Ishikawa (cell line): ENCODE data around the gene TSFM.

ENCODE experiments used
- CEBPB ChIP-seq: IDR thresholded peaks from 2 replicates; pipeline ENCODE4 v1.6.1; 2012
- CREB1 ChIP-seq: IDR thresholded peaks from 2 replicates; pipeline ENCODE4 v1.6.1; 2012; ENCODE audit warnings: low read depth
- EGR1 ChIP-seq: IDR thresholded peaks from 2 replicates; pipeline ENCODE4 v1.6.1; 2012
- EP300 ChIP-seq: IDR thresholded peaks from 2 replicates; pipeline ENCODE4 v1.6.1; 2012; ENCODE audit warnings: borderline replicate concordance
- FOXM1 ChIP-seq: IDR thresholded peaks from 2 replicates; pipeline ENCODE4 v1.6.1; 2012; ENCODE audit warnings: low read depth, borderline replicate concordance
- NFIC ChIP-seq: IDR thresholded peaks from 2 replicates; pipeline ENCODE4 v1.6.1; 2012
- RAD21 ChIP-seq: IDR thresholded peaks from 2 replicates; pipeline ENCODE4 v1.6.1; 2012; ENCODE audit warnings: low read depth
- TAF1 ChIP-seq: IDR thresholded peaks from 2 replicates; pipeline ENCODE4 v1.6.1; 2012; ENCODE audit warnings: low read depth, mild to moderate bottlenecking
- TCF12 ChIP-seq: IDR thresholded peaks from 2 replicates; pipeline ENCODE4 v1.6.1; 2012; ENCODE audit warnings: low read depth
- TEAD4 ChIP-seq: IDR thresholded peaks from 2 replicates; pipeline ENCODE4 v1.6.1; 2012
- YY1 ChIP-seq: IDR thresholded peaks from 2 replicates; pipeline ENCODE4 v1.6.1; 2012; ENCODE audit warnings: low read depth
- ZBTB7A ChIP-seq: IDR thresholded peaks from 2 replicates; pipeline ENCODE4 v1.6.1; 2012; ENCODE audit warnings: low read depth
- TF ChIP-seq, protein P1 (sequence below): IDR thresholded peaks from 2 replicates; pipeline ENCODE4 v1.6.1; 2012
- TF ChIP-seq, protein P2 (sequence below): IDR thresholded peaks from 2 replicates; pipeline ENCODE4 v1.6.1; 2012; ENCODE audit warnings: low read depth, mild to moderate bottlenecking
- TF ChIP-seq, protein P3 (sequence below): IDR thresholded peaks from 2 replicates; pipeline ENCODE4 v1.6.1; 2012

TSFM gene

DNA sequence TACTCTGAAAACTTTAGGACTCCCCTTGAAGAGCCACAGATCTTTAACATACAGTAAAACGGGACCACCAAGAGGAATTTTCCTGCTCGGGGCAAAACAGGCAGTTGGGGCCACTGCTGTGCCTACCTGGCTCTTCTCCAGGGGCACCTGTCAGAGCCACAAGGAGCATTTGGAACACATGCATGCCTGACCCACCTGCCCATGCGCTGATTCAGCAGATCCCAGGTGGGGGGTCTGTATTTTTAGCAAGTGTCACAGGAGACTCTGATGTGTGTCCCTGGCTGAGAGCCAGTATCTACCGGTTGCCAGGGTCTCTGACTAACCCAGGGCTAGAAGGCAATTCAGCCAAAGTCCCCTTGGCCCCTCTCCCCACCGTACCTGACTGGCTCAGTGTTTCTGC lies 57.4 kb downstream of the TSFM start:
- TF ChIP-seq CEBPB, result no peak
- TF ChIP-seq NFIC, result 0 out of 2 replicates have a peak, but pooled peaks have one; percentile 12

DNA sequence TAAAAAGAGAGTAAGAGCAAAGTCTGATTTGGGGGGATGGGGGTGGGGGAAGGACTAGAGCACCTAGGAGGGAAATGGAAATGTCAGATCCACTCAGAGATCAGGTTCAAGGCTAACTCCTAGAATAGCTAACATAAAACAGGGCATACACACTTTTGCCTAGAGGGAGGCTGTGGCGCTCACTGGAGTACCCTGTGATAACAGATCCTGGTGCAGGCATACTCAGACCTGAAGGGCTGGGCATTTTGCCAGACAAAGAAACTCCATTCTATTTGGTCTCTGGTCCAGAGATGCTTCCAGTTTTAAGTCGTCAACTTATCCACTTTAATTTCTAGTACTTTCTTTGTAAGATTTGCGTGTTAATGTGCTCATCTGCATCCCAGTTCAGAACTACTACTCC lies 58.1 kb downstream of the TSFM start:
- TF ChIP-seq FOXM1 (no peak), TAF1 (no peak), NFIC (0 out of 2 replicates have a peak, but pooled peaks have one; percentile 14), EP300 (no peak), EGR1 (no peak), ZBTB7A (no peak)
- TF ChIP-seq, protein P1, sequence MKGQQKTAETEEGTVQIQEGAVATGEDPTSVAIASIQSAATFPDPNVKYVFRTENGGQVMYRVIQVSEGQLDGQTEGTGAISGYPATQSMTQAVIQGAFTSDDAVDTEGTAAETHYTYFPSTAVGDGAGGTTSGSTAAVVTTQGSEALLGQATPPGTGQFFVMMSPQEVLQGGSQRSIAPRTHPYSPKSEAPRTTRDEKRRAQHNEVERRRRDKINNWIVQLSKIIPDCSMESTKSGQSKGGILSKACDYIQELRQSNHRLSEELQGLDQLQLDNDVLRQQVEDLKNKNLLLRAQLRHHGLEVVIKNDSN, result no peak

DNA sequence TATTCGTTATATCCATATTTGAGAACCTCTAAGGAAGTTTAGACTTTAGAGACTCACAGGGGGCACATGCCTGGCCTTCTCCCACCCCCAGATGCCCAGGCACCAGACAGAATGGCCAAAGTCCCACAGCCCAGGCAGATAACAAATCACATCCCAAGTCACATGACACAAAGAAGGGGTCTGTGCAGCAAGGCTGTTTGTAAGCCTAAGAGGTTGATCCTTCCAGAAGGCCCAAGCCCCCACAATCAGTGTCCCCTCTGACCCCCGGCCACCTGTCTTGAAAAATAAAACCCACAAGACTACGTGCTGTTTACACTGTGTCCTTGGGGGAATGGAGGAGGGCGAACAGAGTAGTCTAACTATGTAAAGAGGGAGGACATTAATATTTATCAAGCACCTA lies 58.9 kb downstream of the TSFM start:
- TF ChIP-seq, protein P2, sequence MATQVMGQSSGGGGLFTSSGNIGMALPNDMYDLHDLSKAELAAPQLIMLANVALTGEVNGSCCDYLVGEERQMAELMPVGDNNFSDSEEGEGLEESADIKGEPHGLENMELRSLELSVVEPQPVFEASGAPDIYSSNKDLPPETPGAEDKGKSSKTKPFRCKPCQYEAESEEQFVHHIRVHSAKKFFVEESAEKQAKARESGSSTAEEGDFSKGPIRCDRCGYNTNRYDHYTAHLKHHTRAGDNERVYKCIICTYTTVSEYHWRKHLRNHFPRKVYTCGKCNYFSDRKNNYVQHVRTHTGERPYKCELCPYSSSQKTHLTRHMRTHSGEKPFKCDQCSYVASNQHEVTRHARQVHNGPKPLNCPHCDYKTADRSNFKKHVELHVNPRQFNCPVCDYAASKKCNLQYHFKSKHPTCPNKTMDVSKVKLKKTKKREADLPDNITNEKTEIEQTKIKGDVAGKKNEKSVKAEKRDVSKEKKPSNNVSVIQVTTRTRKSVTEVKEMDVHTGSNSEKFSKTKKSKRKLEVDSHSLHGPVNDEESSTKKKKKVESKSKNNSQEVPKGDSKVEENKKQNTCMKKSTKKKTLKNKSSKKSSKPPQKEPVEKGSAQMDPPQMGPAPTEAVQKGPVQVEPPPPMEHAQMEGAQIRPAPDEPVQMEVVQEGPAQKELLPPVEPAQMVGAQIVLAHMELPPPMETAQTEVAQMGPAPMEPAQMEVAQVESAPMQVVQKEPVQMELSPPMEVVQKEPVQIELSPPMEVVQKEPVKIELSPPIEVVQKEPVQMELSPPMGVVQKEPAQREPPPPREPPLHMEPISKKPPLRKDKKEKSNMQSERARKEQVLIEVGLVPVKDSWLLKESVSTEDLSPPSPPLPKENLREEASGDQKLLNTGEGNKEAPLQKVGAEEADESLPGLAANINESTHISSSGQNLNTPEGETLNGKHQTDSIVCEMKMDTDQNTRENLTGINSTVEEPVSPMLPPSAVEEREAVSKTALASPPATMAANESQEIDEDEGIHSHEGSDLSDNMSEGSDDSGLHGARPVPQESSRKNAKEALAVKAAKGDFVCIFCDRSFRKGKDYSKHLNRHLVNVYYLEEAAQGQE, result no peak
- TF ChIP-seq, protein P1, result 0 out of 2 replicates have a peak, but pooled peaks have one; percentile 11

DNA sequence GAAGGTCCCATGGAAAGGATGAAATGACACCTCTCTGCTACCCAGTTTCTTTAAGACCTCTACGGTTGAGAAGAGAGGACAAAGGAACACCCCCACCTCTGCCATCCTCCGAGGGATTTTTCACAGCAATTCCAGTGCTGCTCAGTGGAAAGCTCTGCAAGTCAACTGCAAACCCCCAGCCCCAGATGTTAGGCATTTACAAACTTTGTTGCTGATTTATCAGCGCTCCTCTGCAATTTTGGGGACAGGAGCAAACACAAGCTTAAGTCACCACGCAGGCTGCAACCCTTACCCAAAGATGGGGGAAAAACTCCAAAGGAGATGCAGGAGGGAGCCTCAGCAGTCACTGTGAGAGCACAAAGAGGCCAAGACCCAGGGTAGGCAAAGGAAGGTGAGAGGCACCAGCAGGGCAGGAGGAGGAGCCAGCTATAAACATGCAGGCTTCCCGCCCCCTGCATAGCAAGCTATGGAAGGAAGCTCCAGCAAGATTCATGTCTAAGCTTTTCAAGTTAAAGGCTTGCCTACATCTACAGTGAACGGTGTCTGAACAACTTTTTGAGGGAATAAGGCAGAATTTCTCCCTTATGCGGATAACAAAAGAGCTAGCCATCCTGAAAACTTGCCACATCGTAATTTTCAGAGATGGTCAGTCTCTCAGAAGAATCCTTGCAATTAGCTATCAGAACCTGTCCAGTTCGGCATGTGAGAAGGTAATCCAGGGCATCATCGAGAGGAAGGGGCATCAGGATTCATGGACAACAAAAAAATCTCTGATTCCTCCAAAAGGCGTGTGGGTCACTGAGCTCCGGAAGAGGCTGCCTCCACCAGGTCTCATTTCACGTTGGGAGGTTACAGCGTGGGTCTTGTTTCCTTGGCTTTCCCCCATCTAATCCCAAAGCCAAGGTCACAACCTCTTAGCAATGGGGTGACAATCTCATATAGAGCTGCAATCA lies 60.0 kb downstream of the TSFM start:
- TF ChIP-seq TCF12 (no peak), NFIC (no peak), TEAD4 (no peak), RAD21 (no peak), FOXM1 (no peak), ZBTB7A (no peak), YY1 (no peak), TAF1 (no peak), EP300 (no peak), CREB1 (no peak), CEBPB (no peak), EGR1 (no peak)
- TF ChIP-seq, protein P1, result no peak
- TF ChIP-seq, protein P2, result no peak
- TF ChIP-seq, protein P3, sequence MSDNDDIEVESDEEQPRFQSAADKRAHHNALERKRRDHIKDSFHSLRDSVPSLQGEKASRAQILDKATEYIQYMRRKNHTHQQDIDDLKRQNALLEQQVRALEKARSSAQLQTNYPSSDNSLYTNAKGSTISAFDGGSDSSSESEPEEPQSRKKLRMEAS, result no peak

DNA sequence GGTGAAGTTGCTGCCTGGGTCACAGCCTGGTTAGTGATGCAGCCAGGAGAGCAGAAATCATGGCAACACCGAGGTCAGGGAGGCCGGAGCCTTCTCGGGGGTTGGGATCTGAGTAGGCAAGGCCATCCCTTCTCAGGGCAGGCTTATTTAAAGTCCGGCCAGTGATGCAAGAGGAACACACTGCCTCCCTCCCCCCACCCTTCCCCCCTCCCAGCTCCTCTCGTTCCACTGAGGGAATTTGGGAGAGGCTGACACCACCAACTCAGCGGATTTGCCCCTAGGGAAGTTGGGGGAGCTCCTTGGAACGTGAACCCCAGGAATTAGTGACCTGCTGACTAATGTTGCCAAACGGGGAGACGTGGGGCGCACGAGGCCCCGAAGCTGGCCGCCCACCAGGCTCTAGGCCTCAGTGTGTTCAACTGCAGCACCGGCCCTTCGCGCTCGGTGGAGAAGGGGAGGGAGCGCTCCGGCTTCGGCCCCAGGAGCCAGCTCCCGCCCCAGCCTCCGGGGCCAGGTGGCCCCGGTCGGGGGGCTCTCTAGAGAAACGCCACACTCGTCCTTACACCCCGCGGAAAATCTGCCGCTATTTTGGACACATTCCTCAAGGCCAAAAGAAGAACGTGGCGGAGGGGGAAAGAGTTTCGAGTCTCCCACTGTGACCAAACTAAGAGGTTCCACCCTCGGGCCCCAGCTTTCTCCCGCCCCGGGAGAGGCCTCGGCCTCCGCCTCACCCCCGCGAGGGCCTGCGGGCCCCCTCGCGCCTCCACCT lies 62.3 kb downstream of the TSFM start:
- no peak for TF ChIP-seq ZBTB7A
- TF ChIP-seq CEBPB, result peak; percentile 76
- TF ChIP-seq NFIC, result peak; percentile 15; the same call in 1 of the 2 replicates
